ENCODE data around the gene HNF4A.

Gene HNF4A

GRCh38 chr20:44422083-44422482, 66.6 kb downstream of the HNF4A start:
- Histone ChIP-seq H3K4me1 (no peaks in the 10 kb centered on the region), H3K9me3 (no peaks in the 10 kb centered on the region), H3K36me3 (no peaks in the 10 kb centered on the region), H3K27me3 (peaks cover 6% of the 10 kb centered on the region), H3K4me3 (ENCODE audit: low read depth, low read length) (no peak overlapping the region)
- no peak for TF ChIP-seq CTCF (IDR thresholded peaks at IDR 0.05; ENCODE audit: low read depth, low read length)
- DNase-seq, result no peak

GRCh38 chr20:44423480-44423879, 68.0 kb downstream of the HNF4A start:
- no peak for TF ChIP-seq CTCF (IDR thresholded peaks at IDR 0.05; ENCODE audit: low read depth, low read length)
- H3K4me1 ChIP-seq, result no peaks in the 10 kb centered on the region
- no peak overlapping the region for H3K4me3 ChIP-seq (ENCODE audit: low read depth, low read length)
- H3K36me3 ChIP-seq, result no peaks in the 10 kb centered on the region
- DNase-seq, result no peak
- no peaks in the 10 kb centered on the region for H3K9me3 ChIP-seq
- H3K27me3 ChIP-seq, result peaks cover 6% of the 10 kb centered on the region

GRCh38 chr20:44424039-44424495, 68.6 kb downstream of the HNF4A start:
- Histone ChIP-seq H3K9me3 (no peaks in the 10 kb centered on the region), H3K36me3 (no peaks in the 10 kb centered on the region), H3K4me3 (ENCODE audit: low read depth, low read length) (no peak overlapping the region), H3K27me3 (peaks cover 6% of the 10 kb centered on the region), H3K4me1 (no peaks in the 10 kb centered on the region)
- no peak for TF ChIP-seq CTCF (IDR thresholded peaks at IDR 0.05; ENCODE audit: low read depth, low read length)
- DNase-seq, result no peak

- no peak overlapping the region for H3K4me3 ChIP-seq (ENCODE audit: low read depth, low read length)
- no peaks in the 10 kb centered on the region for H3K9me3 ChIP-seq
- no peak for TF ChIP-seq CTCF (IDR thresholded peaks at IDR 0.05; ENCODE audit: low read depth, low read length)
- H3K36me3 ChIP-seq, result no peaks in the 10 kb centered on the region
- H3K27me3 ChIP-seq, result peaks cover 6% of the 10 kb centered on the region
- DNase-seq, result no peak
- no peaks in the 10 kb centered on the region for H3K4me1 ChIP-seq
These were observed 70.4 kb downstream of the HNF4A start for GRCh38 chr20:44425923-44426322.

- no peak for TF ChIP-seq CTCF (IDR thresholded peaks at IDR 0.05; ENCODE audit: low read depth, low read length)
- H3K4me3 ChIP-seq (ENCODE audit: low read depth, low read length), result no peak overlapping the region
- H3K9me3 ChIP-seq, result no peaks in the 10 kb centered on the region
- H3K27me3 ChIP-seq, result peaks cover 6% of the 10 kb centered on the region
- no peaks in the 10 kb centered on the region for H3K36me3 ChIP-seq
- DNase-seq, result no peak
- H3K4me1 ChIP-seq, result no peaks in the 10 kb centered on the region
These were observed 71.6 kb downstream of the HNF4A start for GRCh38 chr20:44426879-44427790.

- Histone ChIP-seq H3K27me3 (peaks cover 6% of the 10 kb centered on the region), H3K4me3 (ENCODE audit: low read depth, low read length) (no peak overlapping the region), H3K4me1 (no peaks in the 10 kb centered on the region), H3K36me3 (no peaks in the 10 kb centered on the region), H3K9me3 (no peaks in the 10 kb centered on the region)
- DNase-seq, result no peak
- TF ChIP-seq CTCF (IDR thresholded peaks at IDR 0.05; ENCODE audit: low read depth, low read length), result no peak
These were observed 72.3 kb downstream of the HNF4A start for GRCh38 chr20:44427804-44428173.
